GM03348 (cell line): Measurements from ENCODE around the gene LCE1C.

ENCODE experiments used
- DNase-seq: peaks from one replicate; pipeline ENCODE4 v3.0.0; 2012; ENCODE audit warnings: low spot score

Gene LCE1C

GRCh38 chr1:152759453-152760173 is 46.8 kb downstream of the LCE1C start:
- DNase-seq, result no peak

- DNase-seq, result no peak
These were observed 47.8 kb downstream of the LCE1C start for GRCh38 chr1:152758636-152759035.

DNA sequence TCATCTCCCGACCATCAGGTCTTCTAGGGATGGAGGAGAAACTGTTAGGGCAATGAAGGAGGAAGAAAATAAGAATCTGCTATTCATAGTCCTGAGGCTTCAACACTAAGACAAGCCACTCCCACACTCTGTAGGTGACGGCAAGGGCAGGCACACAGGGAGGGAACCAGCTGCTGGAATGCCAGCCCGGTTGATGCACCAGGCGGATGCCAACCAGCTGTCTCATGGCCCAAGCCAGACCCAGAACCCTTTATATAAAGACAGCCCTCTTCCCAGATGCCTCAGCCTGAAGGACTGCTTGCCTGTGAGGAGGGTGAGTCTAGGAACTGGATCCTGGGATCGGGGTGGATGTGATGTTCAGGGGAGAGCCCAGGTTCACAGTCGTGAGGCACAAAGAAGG is 48.7 kb downstream of the LCE1C start, which contains the start of gene KPRP:
Gene KPRP (plus strand): TSS at position 279 of the 400 bp plus-strand sequence. CDS start 1,564 bp downstream, outside the sequence.
- DNase-seq, result no peak

DNA sequence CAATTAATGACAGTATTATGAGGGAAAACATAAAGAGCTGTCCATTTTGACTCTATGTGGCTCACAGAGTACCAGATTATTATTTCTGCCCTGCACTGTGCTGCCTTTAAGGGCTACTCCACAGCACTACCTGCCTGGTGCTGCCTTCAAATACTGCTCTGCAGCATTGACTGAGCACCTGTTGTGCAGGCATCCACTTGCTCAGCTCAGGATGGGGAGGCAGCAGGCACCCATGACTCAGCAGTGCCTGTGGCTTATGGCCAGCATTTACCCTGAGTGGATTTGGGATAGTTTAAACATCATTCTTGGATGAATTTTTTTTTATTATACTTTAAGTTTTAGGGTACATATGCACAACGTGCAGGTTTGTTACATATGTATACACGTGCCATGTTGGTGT is 49.6 kb downstream of the LCE1C start:
- DNase-seq, result no peak
